Measurements from ENCODE around the gene IQCN.
"Not testable (repeated sequence)": the region's sequence is repeated elsewhere in the genome, so short reads cannot be mapped to it uniquely, and the experiment has no call there.

IQCN gene

GRCh38 chr19:18229915-18230314 lies 44.3 kb downstream of the IQCN start:
- no peak for DNase-seq

GRCh38 chr19:18229474-18229873 lies 44.8 kb downstream of the IQCN start:
- no peak for DNase-seq

GRCh38 chr19:18227781-18228271 lies 46.4 kb downstream of the IQCN start:
- DNase-seq, result no peak

GRCh38 chr19:18226956-18227780 lies 47.1 kb downstream of the IQCN start:
- DNase-seq, result no peak

- no peak for DNase-seq
Observed at GRCh38 chr19:18225702-18226468, 48.4 kb downstream of the IQCN start, which contains the start of gene PDE4C. TSS of gene PDE4C (minus strand) at chr19:18226438. CDS start at chr19:18226415, 23 bp downstream.

GRCh38 chr19:18225355-18225701 lies 48.9 kb downstream of the IQCN start:
- DNase-seq, result no peak

- peak; percentile 87 for DNase-seq
Observed at GRCh38 chr19:18224525-18225354, 49.5 kb downstream of the IQCN start.

GRCh38 chr19:18223860-18224524 lies 50.3 kb downstream of the IQCN start:
- no peak for DNase-seq

GRCh38 chr19:18221815-18222725 lies 52.2 kb downstream of the IQCN start:
- no peak for DNase-seq

GRCh38 chr19:18220632-18221275 lies 53.5 kb downstream of the IQCN start:
- no peak for DNase-seq

- DNase-seq, result no peak
Observed at GRCh38 chr19:18219911-18220631, 54.2 kb downstream of the IQCN start.

GRCh38 chr19:18218600-18218999 lies 55.7 kb downstream of the IQCN start:
- no peak for DNase-seq

GRCh38 chr19:18218159-18218558 lies 56.1 kb downstream of the IQCN start:
- DNase-seq, result no peak

- no peak for DNase-seq
Observed at GRCh38 chr19:18216789-18217188, 57.5 kb downstream of the IQCN start.

GRCh38 chr19:18214779-18215433 lies 59.3 kb downstream of the IQCN start:
- DNase-seq, result no peak

GRCh38 chr19:18211683-18212082 lies 62.6 kb downstream of the IQCN start:
- no peak for DNase-seq

- DNase-seq, result not testable (repeated sequence)
Observed at GRCh38 chr19:18209912-18210311, 64.3 kb downstream of the IQCN start.

GRCh38 chr19:18208098-18208951 lies 65.9 kb downstream of the IQCN start:
- DNase-seq, result peak; percentile 56

Measured in stimulated activated CD4-positive, alpha-beta T cell treated with anti-CD3 and anti-CD28 coated beads, Interleukin-12 subunit alpha, Interleukin-12 subunit beta, amount 100 ng/mL, for 4 hours (primary cell).